ENCODE measurements around the gene CCDC175.

CCDC175 gene

GRCh38 chr14:59482541-59483331, 93.9 kb downstream of the CCDC175 start:
- peak; percentile 43 for DNase-seq (ENCODE audit: low spot score)

GRCh38 chr14:59481871-59482540, 94.6 kb downstream of the CCDC175 start:
- DNase-seq (ENCODE audit: low spot score): peak; percentile 14

GRCh38 chr14:59481407-59481806, 95.2 kb downstream of the CCDC175 start:
- no peak for DNase-seq (ENCODE audit: low spot score)

GRCh38 chr14:59480166-59480565, 96.4 kb downstream of the CCDC175 start:
- no peak for DNase-seq (ENCODE audit: low spot score)

- DNase-seq (ENCODE audit: low spot score): no peak
These were observed 98.1 kb downstream of the CCDC175 start for GRCh38 chr14:59478540-59478939.

GRCh38 chr14:59475709-59476108, 100.9 kb downstream of the CCDC175 start:
- no peak for DNase-seq (ENCODE audit: low spot score)

- DNase-seq (ENCODE audit: low spot score): no peak
These were observed 102.4 kb downstream of the CCDC175 start for GRCh38 chr14:59474172-59474571.

- no peak for DNase-seq (ENCODE audit: low spot score)
These were observed 111.1 kb downstream of the CCDC175 start, which contains the start of gene GPR135 for GRCh38 chr14:59465316-59466135. TSS of gene GPR135 (minus strand) at chr14:59465380. CDS start at chr14:59465226, 154 bp downstream.

GRCh38 chr14:59464486-59465315, 111.9 kb downstream of the CCDC175 start:
- peak; percentile 55 for DNase-seq (ENCODE audit: low spot score)

- DNase-seq (ENCODE audit: low spot score): no peak
These were observed 112.7 kb downstream of the CCDC175 start for GRCh38 chr14:59463787-59464485.

GRCh38 chr14:59461891-59462290, 114.7 kb downstream of the CCDC175 start:
- DNase-seq (ENCODE audit: low spot score): no peak

- no peak for DNase-seq (ENCODE audit: low spot score)
These were observed 116.2 kb downstream of the CCDC175 start for GRCh38 chr14:59460378-59460777.

GRCh38 chr14:59458486-59458885, 118.1 kb downstream of the CCDC175 start:
- no peak for DNase-seq (ENCODE audit: low spot score)

- DNase-seq (ENCODE audit: low spot score): no peak
These were observed 121.2 kb downstream of the CCDC175 start for GRCh38 chr14:59455411-59455810.

Measured in hepatic stellate cell (primary cell).